ENCODE results near the gene TUBA1C. TPM values are rescaled to one million over a fixed set of nuclear protein-coding genes. Genes with fewer than 3 reads are reported as not detected.

Gene TUBA1C
- polyA plus RNA-seq, 1 donor (not counting 4 experiments of a cell fraction or from before 2014, with no cell fraction given): 1,922 TPM

DNA sequence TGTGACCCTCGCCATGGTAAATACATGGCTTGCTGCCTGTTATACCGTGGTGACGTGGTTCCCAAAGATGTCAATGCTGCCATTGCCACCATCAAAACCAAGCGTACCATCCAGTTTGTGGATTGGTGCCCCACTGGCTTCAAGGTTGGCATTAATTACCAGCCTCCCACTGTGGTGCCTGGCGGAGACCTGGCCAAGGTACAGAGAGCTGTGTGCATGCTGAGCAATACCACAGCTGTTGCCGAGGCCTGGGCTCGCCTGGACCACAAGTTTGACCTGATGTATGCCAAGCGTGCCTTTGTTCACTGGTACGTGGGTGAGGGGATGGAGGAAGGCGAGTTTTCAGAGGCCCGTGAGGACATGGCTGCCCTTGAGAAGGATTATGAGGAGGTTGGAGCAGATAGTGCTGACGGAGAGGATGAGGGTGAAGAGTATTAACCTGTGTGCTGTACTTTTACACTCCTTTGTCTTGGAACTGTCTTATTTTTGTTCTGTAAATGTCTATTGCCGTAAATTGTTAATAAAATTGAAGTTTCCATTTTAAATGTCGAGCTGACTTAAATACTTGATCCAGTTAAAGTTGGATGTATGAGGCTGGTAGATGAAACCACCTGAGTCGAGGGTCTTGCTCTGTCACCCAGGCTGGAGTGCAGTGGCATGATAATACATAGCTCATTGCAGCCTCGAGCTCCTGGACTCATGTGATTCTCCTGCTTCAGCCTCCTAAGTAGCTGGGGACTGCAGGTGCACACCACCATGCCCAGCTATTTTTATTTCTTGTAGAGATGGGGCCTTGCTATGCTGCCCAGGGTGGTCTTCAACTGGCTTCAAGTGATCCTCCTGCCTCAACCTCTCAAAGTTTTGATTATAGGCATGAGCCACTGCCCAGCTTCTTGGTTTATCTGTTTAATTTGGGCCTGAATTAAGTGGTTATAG is 8.2 kb downstream of the TUBA1C start:
- Histone ChIP-seq H3K79me2 (ENCODE audit: control insufficient read depth, insufficient read depth, low read length) (peaks cover 25% of the 10 kb centered on the region), H3K4me1 (ENCODE audit: control insufficient read depth, extremely low read depth, insufficient read depth, low read length) (peaks cover 31% of the 10 kb centered on the region), H3K27me3 (ENCODE audit: control insufficient read depth, extremely low read depth, insufficient read depth, low read length) (no peaks in the 10 kb centered on the region), H3K9me3 (ENCODE audit: control insufficient read depth, low read depth, low read length) (no peaks in the 10 kb centered on the region), H4K20me1 (ENCODE audit: control insufficient read depth, extremely low read depth, insufficient read depth, low read length) (peaks cover 58% of the 10 kb centered on the region), H3K4me3 (ENCODE audit: control insufficient read depth in 2 of 3, extremely low read depth in 1 of 3, insufficient read depth in 2 of 3, low read depth in 1 of 3, low read length in 3 of 3) (no peak overlapping the region), H3K4me2 (ENCODE audit: control insufficient read depth, extremely low read depth, insufficient read depth, low read depth, low read length) (no peak overlapping the region), H3K9ac (ENCODE audit: control insufficient read depth, extremely low read depth, insufficient read depth, low read length) (no peak overlapping the region), H3K36me3 (ENCODE audit: control insufficient read depth in 2 of 2, extremely low read depth in 1 of 2, insufficient read depth in 2 of 2, low read length in 2 of 2) (peaks cover 28 to 43% of the 10 kb centered on the region in 2 experiments), H2AFZ (ENCODE audit: control insufficient read depth, low read length) (no peak overlapping the region), H3K27ac (ENCODE audit: control insufficient read depth, insufficient read depth, low read length) (no peak overlapping the region), H3K9me1 (ENCODE audit: control insufficient read depth, extremely low read depth, insufficient read depth, low read length) (peaks cover 5% of the 10 kb centered on the region)
- dilution Hi-C loops (cut with MboI; ENCODE audit: extremely low pct_ligation_motif_present, low sequenced_read_pairs): no loop called here
- DNase-seq (ENCODE audit: low read depth, low spot score) (no peak), FAIRE-seq (no peak)
- TF ChIP-seq, protein P1, sequence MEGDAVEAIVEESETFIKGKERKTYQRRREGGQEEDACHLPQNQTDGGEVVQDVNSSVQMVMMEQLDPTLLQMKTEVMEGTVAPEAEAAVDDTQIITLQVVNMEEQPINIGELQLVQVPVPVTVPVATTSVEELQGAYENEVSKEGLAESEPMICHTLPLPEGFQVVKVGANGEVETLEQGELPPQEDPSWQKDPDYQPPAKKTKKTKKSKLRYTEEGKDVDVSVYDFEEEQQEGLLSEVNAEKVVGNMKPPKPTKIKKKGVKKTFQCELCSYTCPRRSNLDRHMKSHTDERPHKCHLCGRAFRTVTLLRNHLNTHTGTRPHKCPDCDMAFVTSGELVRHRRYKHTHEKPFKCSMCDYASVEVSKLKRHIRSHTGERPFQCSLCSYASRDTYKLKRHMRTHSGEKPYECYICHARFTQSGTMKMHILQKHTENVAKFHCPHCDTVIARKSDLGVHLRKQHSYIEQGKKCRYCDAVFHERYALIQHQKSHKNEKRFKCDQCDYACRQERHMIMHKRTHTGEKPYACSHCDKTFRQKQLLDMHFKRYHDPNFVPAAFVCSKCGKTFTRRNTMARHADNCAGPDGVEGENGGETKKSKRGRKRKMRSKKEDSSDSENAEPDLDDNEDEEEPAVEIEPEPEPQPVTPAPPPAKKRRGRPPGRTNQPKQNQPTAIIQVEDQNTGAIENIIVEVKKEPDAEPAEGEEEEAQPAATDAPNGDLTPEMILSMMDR (optimal IDR thresholded peaks at IDR 0.05 in 1 of 3, IDR thresholded peaks at IDR 0.05 in 1 of 3, conservative IDR thresholded peaks at IDR 0.05 in 1 of 3; ENCODE audit: extremely low read depth in 1 of 3, insufficient read depth in 2 of 3, low read length in 3 of 3): no peak
- no peak for TF ChIP-seq EZH2 (IDR thresholded peaks at IDR 0.05; ENCODE audit: low read length)

DNA sequence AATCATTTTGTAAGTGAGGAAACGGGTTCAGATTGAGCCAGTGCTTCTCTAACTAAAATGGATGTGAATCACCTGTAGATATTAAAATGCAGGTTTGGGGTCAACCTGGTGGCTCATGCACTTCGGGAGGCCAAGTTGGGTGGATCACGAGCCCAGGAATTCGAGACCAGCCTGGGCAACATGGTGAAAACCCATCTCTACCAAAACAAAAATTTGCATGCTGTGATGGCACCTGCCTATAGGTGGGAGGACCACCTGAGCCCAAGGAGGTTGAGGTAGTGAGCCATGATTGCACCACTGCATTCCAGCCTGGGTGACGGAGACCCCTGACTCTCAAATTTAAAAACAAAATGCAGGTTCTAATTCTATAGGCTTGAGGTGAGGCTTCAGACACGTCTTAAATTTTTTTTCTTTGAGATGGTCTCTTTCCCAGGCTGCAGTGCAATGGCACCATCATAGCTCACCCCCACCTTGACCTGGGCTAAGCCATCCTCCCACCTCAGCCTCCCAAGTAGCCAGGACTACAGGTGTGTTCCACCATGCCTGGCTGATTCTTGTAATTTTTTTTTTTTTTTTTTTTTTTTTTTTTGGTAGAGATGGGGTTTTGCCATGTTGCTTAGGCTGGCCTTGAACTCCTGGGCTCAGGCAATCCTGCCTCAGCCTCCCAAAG is 9.0 kb downstream of the TUBA1C start:
- FAIRE-seq (no peak), DNase-seq (ENCODE audit: low read depth, low spot score) (no peak)
- TF ChIP-seq, protein P1 (optimal IDR thresholded peaks at IDR 0.05 in 1 of 3, IDR thresholded peaks at IDR 0.05 in 1 of 3, conservative IDR thresholded peaks at IDR 0.05 in 1 of 3; ENCODE audit: extremely low read depth in 1 of 3, insufficient read depth in 2 of 3, low read length in 3 of 3): no peak
- no peak for TF ChIP-seq EZH2 (IDR thresholded peaks at IDR 0.05; ENCODE audit: low read length)
- dilution Hi-C loops (cut with MboI; ENCODE audit: extremely low pct_ligation_motif_present, low sequenced_read_pairs): no loop called here
- H3K4me2 ChIP-seq (ENCODE audit: control insufficient read depth, extremely low read depth, insufficient read depth, low read depth, low read length): no peak overlapping the region
- peaks cover 24% of the 10 kb centered on the region for H3K4me1 ChIP-seq (ENCODE audit: control insufficient read depth, extremely low read depth, insufficient read depth, low read length)
- no peak overlapping the region for H3K4me3 ChIP-seq (ENCODE audit: control insufficient read depth in 2 of 3, extremely low read depth in 1 of 3, insufficient read depth in 2 of 3, low read depth in 1 of 3, low read length in 3 of 3)
- H3K36me3 ChIP-seq (ENCODE audit: control insufficient read depth in 2 of 2, extremely low read depth in 1 of 2, insufficient read depth in 2 of 2, low read length in 2 of 2): peaks cover 28 to 43% of the 10 kb centered on the region in 2 experiments
- no peak overlapping the region for H2AFZ ChIP-seq (ENCODE audit: control insufficient read depth, low read length)
- no peak overlapping the region for H3K27ac ChIP-seq (ENCODE audit: control insufficient read depth, insufficient read depth, low read length)
- H3K9me1 ChIP-seq (ENCODE audit: control insufficient read depth, extremely low read depth, insufficient read depth, low read length): peaks cover 5% of the 10 kb centered on the region
- H3K9ac ChIP-seq (ENCODE audit: control insufficient read depth, extremely low read depth, insufficient read depth, low read length): no peak overlapping the region
- H3K27me3 ChIP-seq (ENCODE audit: control insufficient read depth, extremely low read depth, insufficient read depth, low read length): no peaks in the 10 kb centered on the region
- H3K9me3 ChIP-seq (ENCODE audit: control insufficient read depth, low read depth, low read length): no peaks in the 10 kb centered on the region
- H3K79me2 ChIP-seq (ENCODE audit: control insufficient read depth, insufficient read depth, low read length): peaks cover 24% of the 10 kb centered on the region
- peaks cover 56% of the 10 kb centered on the region for H4K20me1 ChIP-seq (ENCODE audit: control insufficient read depth, extremely low read depth, insufficient read depth, low read length)
